Trophoblast cell (in vitro differentiated cells and primary cell): Measurements from ENCODE around the gene TMEM138.
"Not testable (repeated sequence)": the region's sequence is repeated elsewhere in the genome, so short reads cannot be mapped to it uniquely, and the experiment has no call there.

ENCODE experiments used
- DNase-seq, 2 donors: peaks; one replicate each; pipeline ENCODE4 v3.0.0-alpha.2; 2016
- H2AFZ ChIP-seq: 2 replicates; pipeline ENCODE4 v1.6.1; 2013; ENCODE audit warnings: low read length, moderate library complexity, mild to moderate bottlenecking; ENCODE audit not compliant: insufficient read depth, poor library complexity
- H2AK5ac ChIP-seq: 2 replicates; pipeline ENCODE4 v1.6.1; 2013; ENCODE audit warnings: mild to moderate bottlenecking, low read length
- H2BK120ac ChIP-seq: 2 replicates; pipeline ENCODE4 v1.6.1; 2013; ENCODE audit warnings: low read length, mild to moderate bottlenecking, moderate library complexity; ENCODE audit not compliant: insufficient read depth, poor library complexity
- H2BK12ac ChIP-seq: 2 replicates; pipeline ENCODE4 v1.6.1; 2013; ENCODE audit warnings: mild to moderate bottlenecking, low read length, moderate library complexity
- H2BK5ac ChIP-seq: 2 replicates; pipeline ENCODE4 v1.6.1; 2013; ENCODE audit warnings: low read length, low read depth, moderate library complexity, mild to moderate bottlenecking; ENCODE audit not compliant: poor library complexity
- H3K14ac ChIP-seq: 2 replicates; pipeline ENCODE4 v1.6.1; 2013; ENCODE audit warnings: mild to moderate bottlenecking, low read length
- H3K18ac ChIP-seq: 2 replicates; pipeline ENCODE4 v1.6.1; 2013; ENCODE audit warnings: mild to moderate bottlenecking, low read length
- H3K23ac ChIP-seq: 2 replicates; pipeline ENCODE4 v1.6.1; 2013; ENCODE audit warnings: low read length
- H3K27ac ChIP-seq: 2 replicates; pipeline ENCODE4 v1.5.1; 2013; ENCODE audit warnings: low read depth, mild to moderate bottlenecking, inconsistent platforms, low read length, moderate library complexity
- H3K27me3 ChIP-seq: 2 replicates; pipeline ENCODE4 v1.6.1; 2013; ENCODE audit warnings: inconsistent platforms, mild to moderate bottlenecking, low read length, moderate library complexity; ENCODE audit not compliant: insufficient read depth
- H3K36me3 ChIP-seq, 2 experiments: 1 replicate in 1 of 2; 2 replicates in 1 of 2; pipeline ENCODE4 v1.6.1; 2013; ENCODE audit warnings: low read length in 2 of 2, mild to moderate bottlenecking in 2 of 2, moderate library complexity in 1 of 2; ENCODE audit not compliant: insufficient read depth in 2 of 2, control insufficient read depth in 1 of 2
- H3K4ac ChIP-seq: 2 replicates; pipeline ENCODE4 v1.6.1; 2013; ENCODE audit warnings: low read depth, mild to moderate bottlenecking, low read length, moderate library complexity
- H3K4me1 ChIP-seq, 2 experiments: 1 replicate in 1 of 2; 2 replicates in 1 of 2; pipeline ENCODE4 v1.6.1; 2013; ENCODE audit warnings: low read length in 2 of 2, mild to moderate bottlenecking in 2 of 2, moderate library complexity in 1 of 2; ENCODE audit not compliant: insufficient read depth in 2 of 2, control insufficient read depth in 1 of 2
- H3K4me2 ChIP-seq: 2 replicates; pipeline ENCODE4 v1.6.1; 2013; ENCODE audit warnings: inconsistent platforms, mild to moderate bottlenecking, low read length, moderate library complexity
- H3K4me3 ChIP-seq: 2 replicates; pipeline ENCODE4 v1.5.1; 2013; ENCODE audit warnings: mild to moderate bottlenecking, low read depth, low read length, inconsistent platforms
- H3K79me1 ChIP-seq: one replicate; pipeline ENCODE4 v1.6.1; 2013; ENCODE audit warnings: low read length
- H3K79me2 ChIP-seq: 2 replicates; pipeline ENCODE4 v1.6.1; 2013; ENCODE audit warnings: low read length, mild to moderate bottlenecking; ENCODE audit not compliant: control insufficient read depth, insufficient read depth, poor library complexity
- H3K9ac ChIP-seq: 2 replicates; pipeline ENCODE4 v1.6.1; 2013; ENCODE audit warnings: mild to moderate bottlenecking, low read length
- H3K9me3 ChIP-seq: 2 replicates; pipeline ENCODE4 v1.6.1; 2013; ENCODE audit warnings: low read depth, mild to moderate bottlenecking, control low read depth, inconsistent platforms, low read length; ENCODE audit not compliant: insufficient read depth
- H4K12ac ChIP-seq: 2 replicates; pipeline ENCODE4 v1.6.1; 2013; ENCODE audit warnings: low read depth, mild to moderate bottlenecking, low read length, moderate library complexity
- H4K8ac ChIP-seq: 2 replicates; pipeline ENCODE4 v1.6.1; 2013; ENCODE audit warnings: low read depth, mild to moderate bottlenecking, low read length, moderate library complexity
- H4K91ac ChIP-seq: one replicate; pipeline ENCODE4 v1.6.1; 2013; ENCODE audit warnings: low read depth, mild to moderate bottlenecking, low read length, moderate library complexity
- WGBS: extraction: QIAGEN DNeasy Blood & Tissue Kit; methylation state at CpG from one replicate; pipeline ENCODE4 v1.1.7; 2013; ENCODE audit warnings: missing lambda C conversion rate; ENCODE audit not compliant: insufficient read length, insufficient coverage; ENCODE audit errors: extremely low coverage; 5-methylcytosine and 5-hydroxymethylcytosine counted together

Gene TMEM138

GRCh38 chr11:61383859-61384258 is 21.7 kb downstream of the TMEM138 start:
- not testable (repeated sequence) for H3K18ac ChIP-seq, H2BK12ac ChIP-seq, H3K4me2 ChIP-seq, H3K9ac ChIP-seq, H3K9me3 ChIP-seq, H2AFZ ChIP-seq, H4K12ac ChIP-seq, H4K8ac ChIP-seq, H2BK5ac ChIP-seq, H3K23ac ChIP-seq, H3K27me3 ChIP-seq, H3K4me3 ChIP-seq, H3K27ac ChIP-seq, H3K4me1 ChIP-seq, H3K14ac ChIP-seq, H3K36me3 ChIP-seq, H3K79me1 ChIP-seq, H4K91ac ChIP-seq, H2AK5ac ChIP-seq, H2BK120ac ChIP-seq, H3K4ac ChIP-seq, H3K79me2 ChIP-seq
- DNase-seq, result peak; percentile 22 to 39
- no CpG with 5 or more reads among the region's 5 CpGs for WGBS

- Histone ChIP-seq H3K79me1 (no peaks in the 10 kb centered on the region), H3K27ac (no peak overlapping the region)
- WGBS, result no CpG with 5 or more reads among the region's 15 CpGs
Observed at GRCh38 chr11:61384271-61385242, 22.4 kb downstream of the TMEM138 start.

DNA sequence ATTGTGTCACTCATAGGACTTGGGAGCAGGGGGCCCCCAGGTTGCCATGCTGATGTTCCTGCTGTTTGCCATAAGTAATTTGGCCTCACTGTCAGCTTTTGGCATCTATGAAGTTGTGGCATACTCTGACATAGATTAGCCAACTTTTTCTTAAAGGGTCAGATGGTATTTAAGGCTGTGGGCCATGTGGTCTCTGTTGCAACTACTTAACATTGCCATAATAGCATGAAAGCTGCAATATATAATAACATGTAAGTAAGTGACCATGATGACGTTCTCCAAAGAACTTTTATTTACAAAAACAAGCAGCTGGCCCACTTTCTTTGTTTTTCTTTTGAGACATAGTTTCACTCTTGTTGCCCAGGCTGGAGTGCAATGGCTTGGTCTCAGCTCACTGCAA is 28.0 kb downstream of the TMEM138 start:
- H2BK120ac ChIP-seq, result no peak overlapping the region
- no peak overlapping the region for H3K4me3 ChIP-seq
- peaks cover 8% of the 10 kb centered on the region in 2 experiments for H3K4me1 ChIP-seq
- no peak overlapping the region for H4K8ac ChIP-seq
- H2AFZ ChIP-seq, result no peak overlapping the region
- no peak overlapping the region for H3K27ac ChIP-seq
- H3K9me3 ChIP-seq, result peaks cover 6% of the 10 kb centered on the region
- H3K36me3 ChIP-seq, result peaks cover 4 to 6% of the 10 kb centered on the region in 2 experiments
- peaks cover 9% of the 10 kb centered on the region for H3K79me1 ChIP-seq
- no peak overlapping the region for H3K9ac ChIP-seq
- no peak overlapping the region for H2BK5ac ChIP-seq
- no peak overlapping the region for H3K4ac ChIP-seq
- no peak overlapping the region for H4K12ac ChIP-seq
- no peak overlapping the region for H3K4me2 ChIP-seq
- no peak overlapping the region for H2BK12ac ChIP-seq
- no peak overlapping the region for H3K18ac ChIP-seq
- no peak for DNase-seq
- WGBS, result no CpG with 5 or more reads among the region's 1 CpG
- H3K14ac ChIP-seq, result no peak overlapping the region
- no peak overlapping the region for H4K91ac ChIP-seq
- peaks cover 6% of the 10 kb centered on the region for H3K79me2 ChIP-seq
- H3K23ac ChIP-seq, result no peak overlapping the region
- no peak overlapping the region for H2AK5ac ChIP-seq
- H3K27me3 ChIP-seq, result no peaks in the 10 kb centered on the region

More at GRCh38 chr11:61384271-61385242, 22.4 kb downstream of the TMEM138 start:
- no peaks in the 10 kb centered on the region for H3K79me2 ChIP-seq
- H3K9me3 ChIP-seq, result peaks cover 3% of the 10 kb centered on the region
- no peak overlapping the region for H4K8ac ChIP-seq
- H2BK12ac ChIP-seq, result no peak overlapping the region
- H3K27me3 ChIP-seq, result no peaks in the 10 kb centered on the region
- H3K4me1 ChIP-seq, result no peaks in the 10 kb centered on the region
- no peak overlapping the region for H2AFZ ChIP-seq
- H3K18ac ChIP-seq, result no peak overlapping the region
- H4K91ac ChIP-seq, result no peak overlapping the region
- no peak overlapping the region for H3K4ac ChIP-seq
- peak; percentile 79 to 95 for DNase-seq
- H4K12ac ChIP-seq, result no peak overlapping the region
- no peak overlapping the region for H3K9ac ChIP-seq
- no peak overlapping the region for H2BK120ac ChIP-seq
- no peak overlapping the region for H3K14ac ChIP-seq
- no peak overlapping the region for H3K4me3 ChIP-seq
- no peak overlapping the region for H3K4me2 ChIP-seq
- H2BK5ac ChIP-seq, result no peak overlapping the region
- no peak overlapping the region for H3K23ac ChIP-seq
- no peaks in the 10 kb centered on the region for H3K36me3 ChIP-seq
- H2AK5ac ChIP-seq, result no peak overlapping the region

DNA sequence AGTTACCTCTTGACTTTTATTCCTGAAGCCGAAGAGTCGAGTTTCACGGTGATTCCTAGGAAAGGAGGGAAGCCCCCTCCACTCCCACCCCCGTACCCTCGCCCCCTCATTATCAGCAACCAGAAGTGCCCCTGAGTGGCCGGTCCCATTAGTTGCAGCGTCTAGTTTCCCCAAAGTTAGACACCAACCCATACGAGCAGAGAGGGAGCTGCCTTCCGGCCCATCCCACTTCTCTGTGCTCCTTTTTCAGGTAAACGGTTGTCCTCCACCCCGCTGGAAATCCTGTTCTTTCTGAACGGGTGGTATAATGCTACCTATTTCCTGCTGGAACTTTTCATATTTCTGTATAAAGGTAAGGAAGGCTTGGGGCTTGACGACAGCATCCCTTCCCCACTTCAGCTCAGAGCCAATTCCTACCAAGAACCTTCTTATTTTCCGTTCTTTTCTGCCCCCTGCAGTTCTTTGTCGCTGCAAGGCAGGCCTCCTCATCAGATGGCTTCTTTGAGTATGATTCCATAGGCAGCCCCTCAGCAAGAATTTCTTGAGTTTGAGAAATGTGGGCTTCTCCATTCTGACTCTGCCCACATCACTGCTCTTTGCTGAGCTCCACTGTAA is 30.9 kb downstream of the TMEM138 start:
- Histone ChIP-seq H3K79me1 (peaks cover 9% of the 10 kb centered on the region), H2BK120ac (peak overlapping the region; percentile 88), H3K27ac (no peak overlapping the region), H3K36me3 (peaks cover 11 to 12% of the 10 kb centered on the region in 2 experiments), H3K9ac (peak overlapping the region; percentile 82), H3K23ac (no peak overlapping the region), H4K8ac (peak overlapping the region; percentile 100), H2BK12ac (no peak overlapping the region), H4K12ac (no peak overlapping the region), H3K18ac (peak overlapping the region; percentile 96), H3K4me3 (peak overlapping the region; percentile 90), H3K27me3 (no peaks in the 10 kb centered on the region), H3K4me2 (peak overlapping the region; percentile 97), H3K14ac (peak overlapping the region; percentile 81), H2AK5ac (no peak overlapping the region), H4K91ac (peak overlapping the region; percentile 96), H2AFZ (peak overlapping the region; percentile 99), H2BK5ac (no peak overlapping the region), H3K79me2 (peaks cover 6% of the 10 kb centered on the region), H3K4me1 (peaks cover 8% of the 10 kb centered on the region in 2 experiments), H3K9me3 (peaks cover 6% of the 10 kb centered on the region), H3K4ac (peak overlapping the region; percentile 87)
- no peak for DNase-seq
- WGBS, result no CpG with 5 or more reads among the region's 15 CpGs
